HCT116 (cell line): ENCODE data around the gene HSPG2. TPM values are rescaled to one million over a fixed set of nuclear protein-coding genes. Genes with fewer than 3 reads are reported as not detected.

Experiments
- ATAC-seq: fragments of 200-7000 bp; cut with Tn5 transposase; 2 replicates; pipeline ENCODE4 v1.9.1; 2020; ENCODE audit warnings: mild to moderate bottlenecking, moderate library complexity
- BruUV-seq: library from RNA; stranded (reverse); fragments of 400-500 nt; replicated peaks from 2 replicates; lab custom pipeline; 2021; lab: Mats Ljungman, UMichigan
- CTCF ChIA-PET: fragments of 300-600 bp; sonication (Branson Sonifier 250); formaldehyde crosslinking; loops from one replicate; lab custom pipeline; 2021; ENCODE audit warnings: antibody characterized with exemption; lab: Charles Lee
- POLR2A ChIA-PET: fragments of 300-600, 350-600 bp; sonication (Branson Sonifier 250); formaldehyde crosslinking; loops from one replicate; lab custom pipeline; 2021; ENCODE audit warnings: antibody characterized with exemption; lab: Charles Lee
- RAD21 ChIA-PET, 2 experiments: fragments of 300-600 bp; sonication (Branson Sonifier 250); formaldehyde crosslinking; loops; one replicate each; lab custom pipeline; 2023; ENCODE audit warnings: low total read pairs in 2 of 2; ENCODE audit not compliant: uncharacterized antibody in 2 of 2, unreplicated experiment in 2 of 2, low non-redundant PET in 1 of 2; lab: Charles Lee
- DNase-seq: peaks from one replicate; pipeline ENCODE4 v3.0.0-alpha.2; 2010; ENCODE audit warnings: low read depth, low spot score
- H2AFZ ChIP-seq: fragments of 200-600 bp; shearing (Covaris generic), sonication (generic); 2 replicates; pipeline ENCODE4 v1.6.1; 2017; ENCODE audit warnings: low read depth, mixed run types, mixed read lengths, antibody characterized with exemption, low read length; ENCODE audit not compliant: poor library complexity, severe bottlenecking
- H3K27ac ChIP-seq: 2 replicates; pipeline ENCODE4 v1.5.1; 2012; ENCODE audit warnings: low read depth, low read length
- H3K27me3 ChIP-seq: fragments of 200-600 bp; sonication (generic); 2 replicates; pipeline ENCODE4 v1.6.1; 2016; ENCODE audit warnings: mixed run types, low read length, mixed read lengths; ENCODE audit not compliant: insufficient read depth
- H3K36me3 ChIP-seq, 2 experiments: fragments of 200-500 bp in 1 of 2; fragments of 200-600 bp in 1 of 2; sonication (Bioruptor generic) in 1 of 2; sonication (generic) in 1 of 2; 2 replicates each; pipeline versions ENCODE4 v1.5.1 to v1.6.1; 2014 to 2016; ENCODE audit warnings: low read length in 2 of 2, inconsistent platforms in 1 of 2, mixed read lengths in 1 of 2, mixed run types in 1 of 2; ENCODE audit not compliant: insufficient read depth in 2 of 2, control insufficient read depth in 1 of 2
- H3K4me1 ChIP-seq, 2 experiments: fragments of 200-600 bp in 1 of 2; sonication (generic) in 1 of 2; 2 replicates each; pipeline versions ENCODE4 v1.5.1 to v1.6.1; 2012 to 2017; ENCODE audit warnings: low read length in 2 of 2, inconsistent platforms in 1 of 2, mild to moderate bottlenecking in 1 of 2, mixed read lengths in 1 of 2, mixed run types in 1 of 2, moderate library complexity in 1 of 2; ENCODE audit not compliant: insufficient read depth in 2 of 2, control insufficient read depth in 1 of 2
- H3K4me2 ChIP-seq: fragments of 200-600 bp; sonication (generic); 2 replicates; pipeline ENCODE4 v1.6.1; 2017; ENCODE audit warnings: mixed run types, low read length, mixed read lengths
- H3K4me3 ChIP-seq, 2 experiments: fragments of 200-600 bp in 1 of 2; sonication (generic) in 1 of 2; replicated peaks in 1 of 2; 2 replicates each; pipeline ENCODE4 v1.5.1; 2011 to 2016; ENCODE audit warnings: low read length in 2 of 2, control low read depth in 1 of 2, low read depth in 1 of 2, mild to moderate bottlenecking in 1 of 2, mixed read lengths in 1 of 2, mixed run types in 1 of 2
- H3K79me2 ChIP-seq: fragments of 200-600 bp; sonication (generic); 2 replicates; pipeline ENCODE4 v1.6.1; 2017; ENCODE audit warnings: mild to moderate bottlenecking, mixed run types, low read length, moderate library complexity, mixed read lengths; ENCODE audit not compliant: insufficient read depth
- H3K9ac ChIP-seq: fragments of 200-600 bp; sonication (generic); 2 replicates; pipeline ENCODE4 v1.6.1; 2016; ENCODE audit warnings: low read length, mixed read lengths
- H3K9me2 ChIP-seq: fragments of 200-600 bp; sonication (generic), shearing (Covaris generic); 2 replicates; pipeline ENCODE4 v1.6.1; 2017; ENCODE audit warnings: mixed run types, mild to moderate bottlenecking, moderate library complexity; ENCODE audit not compliant: insufficient read depth
- H3K9me3 ChIP-seq, 2 experiments: fragments of 200-500 bp in 1 of 2; fragments of 200-600 bp in 1 of 2; sonication (Bioruptor generic) in 1 of 2; sonication (generic) in 1 of 2; 2 replicates each; pipeline ENCODE4 v1.6.1; 2014 to 2017; ENCODE audit warnings: low read length in 2 of 2, mixed read lengths in 2 of 2, inconsistent platforms in 1 of 2, low read depth in 1 of 2, mild to moderate bottlenecking in 1 of 2, mixed run types in 1 of 2, moderate library complexity in 1 of 2; ENCODE audit not compliant: control insufficient read depth in 1 of 2, insufficient read depth in 1 of 2
- H4K20me1 ChIP-seq: fragments of 200-600 bp; sonication (generic), shearing (Covaris generic); 2 replicates; pipeline ENCODE4 v1.6.1; 2017; ENCODE audit warnings: mixed run types, mild to moderate bottlenecking, moderate library complexity; ENCODE audit not compliant: insufficient read depth
- CTCF ChIP-seq, 3 experiments: fragments of 200-600 bp in 1 of 3; sonication (generic) in 1 of 3; IDR thresholded peaks in 2 of 3; conservative IDR thresholded peaks in 1 of 3; 2 replicates each; pipeline ENCODE4 v1.5.1; 2012 to 2017; ENCODE audit warnings: low read depth in 2 of 3, low read length in 2 of 3, antibody characterized with exemption in 1 of 3, borderline replicate concordance in 1 of 3, control low read depth in 1 of 3, mild to moderate bottlenecking in 1 of 3, mixed read lengths in 1 of 3, mixed run types in 1 of 3, moderate library complexity in 1 of 3; ENCODE audit not compliant: insufficient read depth in 1 of 3
- EGR1 ChIP-seq: IDR thresholded peaks from 2 replicates; pipeline ENCODE4 v1.6.1; 2012; ENCODE audit warnings: low read depth
- JUND ChIP-seq: IDR thresholded peaks from 2 replicates; pipeline ENCODE4 v1.6.1; 2012
- POLR2AphosphoS5 ChIP-seq: IDR thresholded peaks from 2 replicates; pipeline ENCODE4 v1.6.1; 2011; ENCODE audit warnings: mild to moderate bottlenecking, low read depth, low read length, moderate library complexity
- REST ChIP-seq: IDR thresholded peaks from 2 replicates; pipeline ENCODE4 v1.6.1; 2012; ENCODE audit warnings: low read depth
- SP1 ChIP-seq: IDR thresholded peaks from 2 replicates; pipeline ENCODE4 v1.6.1; 2012; ENCODE audit warnings: low read depth
- TCF7L2 ChIP-seq: IDR thresholded peaks from 2 replicates; pipeline ENCODE4 v1.7.0; 2011; ENCODE audit warnings: borderline replicate concordance, inconsistent platforms; ENCODE audit not compliant: insufficient read depth, insufficient read length; ENCODE audit errors: extremely low read depth
- ZBTB33 ChIP-seq: IDR thresholded peaks from 2 replicates; pipeline ENCODE4 v1.6.1; 2011; ENCODE audit warnings: mild to moderate bottlenecking, low read length, moderate library complexity; ENCODE audit not compliant: insufficient replicate concordance; ENCODE audit errors: extremely low read depth
- intact Hi-C: fragments of 100-400 bp; cut with micrococcal nuclease; formaldehyde crosslinking; loops from 2 replicates; pipeline ENCODE4 v1.10.0; 2022
- total RNA-seq: library from RNA; stranded (reverse); gene quantifications from one replicate; pipeline ENCODE4 v1.2.1, GENCODE V29; 2021; ENCODE audit not compliant: unreplicated experiment

The HSPG2 gene
- total RNA-seq, 1 experiment from 2014 or later, result 55.7 TPM

- H4K20me1 ChIP-seq, result no peaks in the 10 kb centered on the region
- no peaks in the 10 kb centered on the region for H3K79me2 ChIP-seq
Observed at GRCh38 chr1:21893046-21893805, 43.9 kb downstream of the HSPG2 start.

More at GRCh38 chr1:21893046-21893805, 43.9 kb downstream of the HSPG2 start:
- RAD21 ChIA-PET, result no interaction called here
- Histone ChIP-seq H3K9me2 (no peaks in the 10 kb centered on the region), H3K4me3 (no peak overlapping the region), H3K4me2 (no peak overlapping the region), H2AFZ (no peak overlapping the region), H3K27me3 (no peaks in the 10 kb centered on the region), H3K4me1 (no peaks in the 10 kb centered on the region), H3K27ac (no peak overlapping the region), H3K9me3 (no peaks in the 10 kb centered on the region), H3K9ac (no peak overlapping the region), H3K36me3 (no peaks in the 10 kb centered on the region)
- no peak for TF ChIP-seq CTCF (IDR thresholded peaks at IDR 0.05 in 2 of 3, conservative IDR thresholded peaks at IDR 0.05 in 1 of 3; ENCODE audit: borderline replicate concordance in 1 of 3, insufficient read depth in 1 of 3, low read depth in 2 of 3, low read length in 2 of 3)
- TF ChIP-seq TCF7L2, result no peak
- no peak for TF ChIP-seq ZBTB33
- no peak for TF ChIP-seq REST
- TF ChIP-seq EGR1, result no peak
- TF ChIP-seq JUND, result no peak
- no peak for TF ChIP-seq SP1
- no peak for TF ChIP-seq POLR2AphosphoS5
- no TSS peak for BruUV-seq
- POLR2A ChIA-PET, result no interaction called here
- ATAC-seq (no peak), DNase-seq (no peak)
- CTCF ChIA-PET, result no interaction called here
- intact Hi-C loops, result no loop called here
